ENCODE results near the gene ZMIZ2.
"Not testable (repeated sequence)": the region's sequence is repeated elsewhere in the genome, so short reads cannot be mapped to it uniquely, and the experiment has no call there.

ZMIZ2 gene

GRCh38 chr7:44772867-44773266 is 24.2 kb downstream of the ZMIZ2 start:
- no peak for DNase-seq (ENCODE audit: low read depth)

GRCh38 chr7:44774486-44774885 is 25.8 kb downstream of the ZMIZ2 start:
- DNase-seq (ENCODE audit: low read depth) = not testable (repeated sequence)

DNA sequence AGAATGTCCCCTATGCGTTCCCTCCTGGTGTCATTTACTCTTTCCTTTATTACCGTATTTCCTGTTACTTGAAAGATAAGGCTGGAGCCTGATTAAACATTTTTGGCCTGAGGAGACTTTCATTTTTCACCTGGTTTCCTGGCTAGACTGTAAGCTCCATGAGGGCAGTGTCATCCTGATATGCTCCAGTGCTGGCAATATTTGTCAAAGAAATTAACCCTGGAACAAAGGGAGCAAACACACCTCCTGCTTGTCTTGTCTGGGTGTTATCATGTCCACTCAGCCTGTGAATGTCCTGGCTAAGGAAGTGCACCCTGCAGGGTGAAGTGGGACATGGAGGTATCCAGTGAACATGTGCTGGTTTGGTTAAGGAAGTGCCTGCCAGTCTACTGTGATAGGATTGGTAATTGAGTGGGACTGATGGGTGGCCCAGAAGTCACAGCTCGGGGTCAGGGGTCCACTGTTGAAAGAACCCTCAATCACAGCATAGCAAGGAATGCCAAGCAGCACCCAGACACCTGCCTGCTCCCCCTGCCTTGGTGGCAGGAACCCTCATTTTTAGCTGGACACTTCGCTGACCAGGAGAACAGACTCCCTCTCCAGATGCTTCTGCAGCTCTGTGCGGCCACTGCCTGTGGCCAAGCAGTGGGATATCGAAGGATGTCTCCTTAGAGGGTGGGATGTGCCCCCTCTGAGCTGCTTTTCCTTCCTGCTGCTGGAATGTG is 26.9 kb downstream of the ZMIZ2 start:
- DNase-seq (ENCODE audit: low read depth) = no peak

DNA sequence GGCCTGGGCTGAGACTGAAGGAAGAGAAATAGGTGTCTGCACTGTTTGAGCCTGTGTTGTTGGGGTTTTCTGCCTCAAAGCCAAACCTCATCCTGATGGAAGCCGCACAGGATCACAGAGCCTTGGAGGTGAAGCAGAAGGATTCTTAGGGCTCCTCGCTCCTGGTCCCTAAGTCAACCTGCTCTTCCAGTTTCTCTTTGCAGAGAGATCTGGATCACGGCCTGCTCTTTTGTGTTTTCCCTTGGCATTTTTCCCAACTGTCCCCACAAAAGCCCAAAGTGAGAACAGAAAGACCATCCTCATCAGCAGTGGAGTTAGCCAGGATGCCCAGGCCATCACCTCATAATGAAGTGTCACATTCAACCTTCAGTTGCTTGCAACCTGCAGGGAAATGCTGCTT is 27.6 kb downstream of the ZMIZ2 start:
- DNase-seq (ENCODE audit: low read depth) = no peak

DNA sequence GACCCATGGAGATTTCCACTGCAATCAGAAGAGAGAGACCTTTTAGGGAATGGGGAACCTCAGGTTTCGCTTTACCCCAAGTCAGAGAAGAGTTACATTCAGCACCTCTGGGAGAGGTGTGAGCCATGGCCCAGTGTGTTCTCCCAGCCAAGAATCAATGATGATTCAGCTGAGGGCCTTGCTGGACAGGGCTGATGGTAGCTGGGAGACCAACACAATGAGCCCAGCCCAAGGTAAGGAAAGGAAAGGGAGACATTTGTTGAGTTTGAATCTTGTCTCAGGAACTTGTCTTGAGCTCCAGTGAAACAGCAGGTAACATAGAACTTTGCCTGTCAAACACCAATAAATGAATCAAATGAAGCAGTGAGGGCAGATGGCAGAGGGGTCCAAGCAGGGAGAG is 33.8 kb downstream of the ZMIZ2 start:
- no peak for DNase-seq (ENCODE audit: low read depth)

DNA sequence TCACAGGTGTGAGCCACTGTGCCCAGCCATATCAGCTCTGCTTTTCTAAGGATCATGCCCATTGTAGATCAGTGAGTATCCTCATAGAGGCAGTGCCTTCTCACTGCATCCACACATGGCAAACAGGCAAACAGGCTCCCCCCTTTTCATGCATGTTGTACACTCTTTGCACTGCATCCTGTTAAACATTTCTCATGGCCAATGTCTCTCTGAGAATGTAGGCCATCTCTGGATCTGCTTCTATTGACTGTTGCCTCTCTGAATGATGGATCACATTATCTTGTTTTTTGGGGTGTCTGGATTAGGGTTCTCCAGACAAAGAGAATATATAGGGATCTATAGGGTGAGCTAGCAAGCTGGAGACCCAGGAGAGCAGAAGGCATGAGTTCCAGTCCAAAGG is 34.8 kb downstream of the ZMIZ2 start:
- DNase-seq (ENCODE audit: low read depth) = no peak

DNA sequence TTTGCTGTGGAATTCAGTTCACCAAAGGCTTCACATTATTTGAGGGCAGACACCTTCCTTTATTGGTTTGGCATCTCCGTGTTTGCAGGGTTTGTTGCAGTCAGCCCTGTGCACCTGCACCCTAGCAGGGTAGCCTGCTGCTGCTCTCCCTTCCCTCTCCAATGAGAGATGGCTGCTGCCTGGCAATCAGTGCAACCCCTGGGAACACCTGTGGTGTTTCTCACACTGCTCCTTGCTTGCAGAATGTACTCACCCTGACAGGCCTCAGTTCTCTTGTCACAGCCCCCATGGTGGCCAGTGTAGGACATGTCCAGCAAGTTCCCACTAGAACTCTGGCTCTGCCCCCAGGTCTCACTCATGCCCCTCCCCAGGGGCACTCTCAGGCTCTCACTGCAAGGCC is 35.7 kb downstream of the ZMIZ2 start:
- DNase-seq (ENCODE audit: low read depth) = no peak

DNA sequence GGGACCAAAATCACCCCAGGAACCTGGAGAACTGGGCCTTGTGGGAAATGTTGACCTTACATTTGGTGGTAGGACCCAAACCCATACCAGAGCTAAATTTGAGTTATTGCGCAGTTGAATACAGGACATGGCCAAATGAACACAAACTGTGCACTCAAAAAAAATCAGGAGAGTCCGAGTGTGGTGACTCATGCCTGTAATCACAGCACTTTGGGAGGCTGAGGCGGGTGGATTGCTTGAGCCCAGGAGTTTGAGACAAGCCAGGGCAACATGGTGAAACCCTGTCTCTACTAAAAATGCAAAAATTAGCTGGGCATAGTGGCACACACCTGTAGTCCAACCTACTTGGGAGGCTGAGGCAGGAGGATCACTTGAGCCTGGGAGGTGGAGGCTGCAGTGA is 36.6 kb downstream of the ZMIZ2 start:
- not testable (repeated sequence) for DNase-seq (ENCODE audit: low read depth)

DNA sequence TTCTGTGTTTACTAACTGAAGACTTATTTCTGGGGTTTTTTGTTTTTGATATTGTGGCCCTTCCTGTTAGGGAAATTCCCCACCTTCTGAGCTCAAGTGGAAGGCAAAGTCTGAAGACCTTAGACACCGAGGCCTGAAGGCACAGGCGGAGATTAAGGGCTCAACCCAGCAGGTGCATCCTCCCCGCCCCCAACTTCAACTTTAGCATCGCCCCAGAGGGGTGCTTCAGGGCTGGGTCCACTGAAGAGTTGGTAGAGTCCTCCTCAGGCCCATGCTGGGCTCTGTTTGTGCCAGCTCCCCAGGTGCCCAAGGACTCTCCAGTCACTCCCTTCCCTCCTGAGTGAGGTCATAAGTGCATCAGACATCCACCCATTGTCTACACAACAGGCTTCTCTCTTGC is 38.4 kb downstream of the ZMIZ2 start:
- no peak for DNase-seq (ENCODE audit: low read depth)

DNA sequence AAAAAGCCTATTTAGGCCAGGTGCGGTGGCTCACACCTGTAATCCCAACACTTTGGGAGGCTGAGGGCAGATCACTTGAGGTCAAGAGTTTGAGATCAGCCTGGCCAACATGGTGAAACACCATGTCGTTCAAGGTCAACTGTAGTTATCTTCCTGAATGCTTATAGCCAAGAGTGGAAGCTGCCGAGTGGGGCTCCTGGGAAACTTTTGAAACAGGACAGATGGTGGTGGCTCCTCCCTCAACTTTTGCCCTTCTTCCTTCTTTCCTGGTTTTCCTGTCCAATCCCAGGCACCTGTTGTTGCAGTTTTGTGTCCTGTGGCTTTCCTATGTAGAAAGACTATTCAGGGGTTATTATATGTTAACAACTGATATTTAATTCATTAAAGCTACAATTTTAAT is 39.1 kb downstream of the ZMIZ2 start:
- no peak for DNase-seq (ENCODE audit: low read depth)

GRCh38 chr7:44789990-44790389 is 41.3 kb downstream of the ZMIZ2 start:
- no peak for DNase-seq (ENCODE audit: low read depth)

DNA sequence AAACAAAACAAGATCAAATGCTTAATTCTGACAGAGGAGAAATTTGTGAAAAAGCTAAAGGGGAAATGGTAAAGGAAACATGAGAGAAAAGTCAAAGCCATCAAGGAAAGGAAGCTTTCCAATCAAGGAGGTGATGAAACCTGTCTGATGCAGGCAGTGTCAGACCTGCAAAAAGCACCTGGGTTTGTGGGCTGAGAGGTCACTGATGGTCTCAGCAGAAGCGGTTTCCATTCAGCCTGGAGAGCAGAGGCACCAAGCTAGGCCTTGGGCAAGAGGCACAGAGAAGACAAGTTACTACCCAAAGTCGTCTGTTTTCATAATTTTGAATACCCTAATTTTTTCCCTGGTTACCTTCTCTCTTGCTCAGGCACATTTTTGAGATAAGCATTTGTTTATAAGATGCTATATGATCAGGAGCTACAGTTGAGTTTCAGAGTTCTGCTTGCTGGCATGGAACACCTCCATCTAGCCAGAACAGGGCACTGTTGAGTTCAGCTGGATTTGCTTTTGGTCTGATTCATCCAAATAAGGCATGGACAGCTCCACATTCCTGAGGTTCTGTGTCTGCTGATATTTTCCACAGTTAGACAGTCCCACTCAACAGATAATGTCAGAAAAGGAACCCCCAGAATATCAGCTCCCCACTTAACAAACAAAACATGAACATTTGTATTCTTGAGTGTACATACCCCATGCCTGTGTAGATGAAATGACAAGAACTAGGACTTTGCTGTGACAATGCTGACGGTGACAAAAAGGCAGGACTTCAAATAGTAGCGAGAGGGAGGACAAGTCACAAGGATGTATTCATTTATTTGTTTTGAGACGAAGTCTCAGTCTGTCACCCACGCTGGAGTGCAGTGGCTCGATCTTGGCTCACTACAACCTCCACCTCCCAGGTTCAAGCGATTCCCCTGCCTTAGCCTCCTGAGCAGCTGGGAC is 42.9 kb downstream of the ZMIZ2 start:
- peak; percentile 42 for DNase-seq (ENCODE audit: low read depth)

- DNase-seq (ENCODE audit: low read depth) = peak; percentile 85
Measured at GRCh38 chr7:44793919-44794318, 45.3 kb downstream of the ZMIZ2 start.

GRCh38 chr7:44794331-44794730 is 45.7 kb downstream of the ZMIZ2 start:
- no peak for DNase-seq (ENCODE audit: low read depth)

DNA sequence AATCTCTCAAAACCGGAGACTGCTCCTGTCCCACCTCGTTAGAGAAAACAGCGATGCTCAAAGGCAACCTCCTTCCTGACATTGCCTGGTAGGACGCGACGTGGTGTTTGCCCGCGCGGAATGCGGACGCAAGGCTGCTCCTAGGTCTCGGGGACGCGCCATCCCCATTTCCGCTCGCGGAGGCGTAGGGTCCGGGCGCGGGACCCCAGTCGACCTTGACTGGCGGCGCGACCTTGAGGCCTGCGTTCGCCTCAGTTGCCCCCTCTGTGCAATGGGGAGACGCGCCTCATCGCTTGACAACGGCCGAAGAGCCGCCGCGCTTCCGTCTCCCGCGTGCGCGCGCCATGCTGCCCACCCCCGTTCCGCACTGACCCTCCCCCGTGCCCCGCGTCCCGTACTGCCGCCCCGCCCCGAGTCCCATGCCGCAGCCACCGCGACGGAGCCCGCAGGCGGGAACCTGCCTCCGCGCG is 47.4 kb downstream of the ZMIZ2 start:
- peak; percentile 49 for DNase-seq (ENCODE audit: low read depth)

DNA sequence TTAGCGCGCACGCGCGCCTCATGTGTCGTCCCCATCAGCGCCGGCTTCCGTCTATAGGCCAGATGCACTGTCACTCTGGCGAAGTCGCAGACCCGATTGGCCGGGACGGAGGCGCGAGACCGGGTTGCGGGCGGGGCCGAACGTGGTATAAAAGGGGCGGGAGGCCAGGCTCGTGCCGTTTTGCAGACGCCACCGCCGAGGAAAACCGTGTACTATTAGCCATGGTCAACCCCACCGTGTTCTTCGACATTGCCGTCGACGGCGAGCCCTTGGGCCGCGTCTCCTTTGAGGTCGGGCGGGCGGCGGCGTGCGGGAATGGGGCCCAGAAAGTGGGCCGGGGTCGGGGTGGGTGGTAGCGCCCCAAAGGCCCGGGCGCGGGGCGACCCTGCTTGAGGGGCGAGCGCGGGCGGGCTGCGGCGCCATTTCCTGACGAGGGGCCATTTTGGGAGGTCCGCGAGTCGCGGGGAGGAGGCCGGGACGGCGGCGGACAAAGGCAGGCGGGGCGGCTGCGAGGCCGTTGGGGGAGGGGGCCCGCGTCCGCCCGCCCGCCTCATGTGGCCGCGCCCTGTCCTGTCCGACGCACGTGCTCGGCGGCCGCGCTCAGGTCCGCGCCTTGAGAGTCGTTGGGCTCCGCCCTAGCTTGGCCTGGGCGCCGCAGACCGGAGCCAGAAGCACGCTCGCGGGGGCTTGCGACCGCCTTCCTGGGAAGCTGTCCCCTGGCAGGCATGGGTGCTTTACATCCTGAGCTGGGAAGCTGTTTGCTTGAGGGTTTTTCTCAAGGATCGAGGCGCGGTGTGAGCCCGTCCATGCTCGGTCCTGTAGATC is 48.1 kb downstream of the ZMIZ2 start, which contains the start of gene PPIA:
Gene PPIA (plus strand): TSS at position 178 of the 825 bp plus-strand sequence. CDS start 44 bp downstream, at position 222.
- peak; percentile 99 for DNase-seq (ENCODE audit: low read depth)

DNA sequence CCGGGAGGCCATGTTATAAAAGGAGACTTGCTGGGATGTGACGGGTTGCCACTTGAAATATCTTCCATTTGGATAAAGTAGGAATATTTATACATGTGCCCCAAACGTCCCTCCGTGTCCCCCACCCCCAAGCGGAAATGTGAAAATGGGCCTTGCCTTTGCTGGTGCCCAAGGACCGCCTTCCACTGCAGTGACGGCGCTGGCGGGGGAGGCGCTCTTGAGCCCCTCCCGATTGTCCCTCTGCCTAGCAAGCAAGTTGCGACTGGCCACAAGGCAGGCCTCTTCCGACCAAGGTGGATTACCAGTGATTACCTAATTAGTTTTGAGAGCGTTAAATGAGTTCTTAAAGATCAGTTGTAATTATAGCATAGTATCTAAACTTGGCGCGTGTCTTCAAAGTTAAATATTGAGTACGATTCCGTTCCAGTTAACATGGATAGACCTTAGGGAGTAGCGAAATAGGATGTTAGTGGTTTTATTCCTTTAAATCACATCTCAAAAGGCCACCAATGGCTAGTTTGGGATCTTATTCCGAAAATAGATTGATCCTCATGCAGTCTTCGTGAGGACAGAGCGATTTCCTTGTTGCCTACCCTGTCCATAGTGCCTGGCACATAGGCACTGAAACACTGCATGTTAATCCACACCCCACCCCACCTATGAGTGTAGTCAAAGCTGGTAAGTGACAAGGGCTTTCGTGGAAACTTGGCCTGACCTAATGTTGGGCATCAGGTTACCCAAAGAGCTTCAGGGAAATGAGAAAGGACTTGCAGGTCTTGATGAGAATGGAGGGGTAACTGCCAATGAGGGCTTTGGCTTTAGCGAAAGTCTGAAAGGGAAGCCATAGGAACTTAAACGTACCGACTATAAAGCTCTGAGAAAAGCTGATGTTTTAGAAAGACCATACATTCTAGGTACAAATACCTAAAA is 48.9 kb downstream of the ZMIZ2 start:
- peak; percentile 88 for DNase-seq (ENCODE audit: low read depth)

GRCh38 chr7:44798649-44799305 is 50.1 kb downstream of the ZMIZ2 start:
- DNase-seq (ENCODE audit: low read depth) = peak; percentile 43

GRCh38 chr7:44799939-44800338 is 51.3 kb downstream of the ZMIZ2 start:
- DNase-seq (ENCODE audit: low read depth) = no peak

DNA sequence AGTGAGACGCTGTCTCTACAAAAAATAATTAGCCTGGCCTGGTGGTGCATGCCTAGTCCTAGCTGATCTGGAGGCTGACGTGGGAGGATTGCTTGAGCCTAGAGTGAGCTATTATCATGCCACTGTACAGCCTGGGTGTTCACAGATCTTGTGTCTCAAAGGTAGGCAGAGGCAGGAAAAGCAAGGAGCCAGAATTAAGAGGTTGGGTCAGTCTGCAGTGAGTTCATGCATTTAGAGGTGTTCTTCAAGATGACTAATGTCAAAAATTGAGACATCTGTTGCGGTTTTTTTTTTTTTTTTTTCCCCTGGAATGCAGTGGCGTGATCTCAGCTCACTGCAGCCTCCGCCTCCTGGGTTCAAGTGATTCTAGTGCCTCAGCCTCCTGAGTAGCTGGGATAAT is 53.2 kb downstream of the ZMIZ2 start:
- DNase-seq (ENCODE audit: low read depth) = no peak

Measured in fibroblast of gingiva (primary cell).